Measurements from ENCODE around the gene GNRH2. TPM values are rescaled to one million over a fixed set of nuclear protein-coding genes. Genes with fewer than 3 reads are reported as not detected.

GNRH2 gene
- total RNA-seq, 1 experiment from 2014 or later, result not detected

GRCh38 chr20:3000852-3001523 lies 42.4 kb upstream of the GNRH2 start:
- H3K4me1 Mint-ChIP-seq (ENCODE audit: low read depth, unreplicated experiment), result no peaks in the 10 kb centered on the region
- POLR2A ChIA-PET, result interaction anchor here (0.7 to 1.0 kb wide), 2 partner anchors 77 to 94 kb away, joined by 3 to 5 read pairs; no protein-coding TSS in a partner anchor
- no peaks in the 10 kb centered on the region for H3K9me3 Mint-ChIP-seq (ENCODE audit: unreplicated experiment)
- no TSS peak for BruUV-seq (replicated peaks)
- H3K27me3 Mint-ChIP-seq (ENCODE audit: insufficient read depth, unreplicated experiment), result no peaks in the 10 kb centered on the region
- H3K36me3 ChIP-seq (ENCODE audit: control insufficient read depth, insufficient read depth, low read length), result no peaks in the 10 kb centered on the region; the same call in 1 of the 2 replicates
- no peaks in the 10 kb centered on the region for H3K27me3 ChIP-seq (replicated peaks; ENCODE audit: control insufficient read depth, insufficient read depth, low read length)
- no peaks in the 10 kb centered on the region for H3K4me1 ChIP-seq
- TF ChIP-seq CTCF (IDR thresholded peaks at IDR 0.05; ENCODE audit: insufficient read depth in 1 of 2, low read depth in 1 of 2, low read length in 1 of 2, severe bottlenecking in 1 of 2, unreplicated experiment in 1 of 2), result peak; percentile 51 to 60
- no peaks in the 10 kb centered on the region for H3K9me3 ChIP-seq
- intact Hi-C loops (cut with micrococcal nuclease; ENCODE audit: unreplicated experiment), result loop anchor here (1.0 to 2.0 kb wide), 3 partner anchors 87 to 245 kb away; partner anchors contain the start of gene PTPRA
- CTCF ChIA-PET, result interaction anchor here (0.6 to 2.4 kb wide), 13 partner anchors 16 to 249 kb away, joined by 3 to 26 read pairs (median 5); no protein-coding TSS in a partner anchor
- no peak overlapping the region for H3K4me3 Mint-ChIP-seq (ENCODE audit: unreplicated experiment)
- H3K36me3 Mint-ChIP-seq (ENCODE audit: insufficient read depth, unreplicated experiment), result peaks cover 21% of the 10 kb centered on the region
- H3K4me3 ChIP-seq (ENCODE audit: low read depth, low read length), result no peak overlapping the region
- peak in 1 of 2 experiments; percentile 60 for DNase-seq
- H3K27ac Mint-ChIP-seq (ENCODE audit: unreplicated experiment), result no peak overlapping the region

DNA sequence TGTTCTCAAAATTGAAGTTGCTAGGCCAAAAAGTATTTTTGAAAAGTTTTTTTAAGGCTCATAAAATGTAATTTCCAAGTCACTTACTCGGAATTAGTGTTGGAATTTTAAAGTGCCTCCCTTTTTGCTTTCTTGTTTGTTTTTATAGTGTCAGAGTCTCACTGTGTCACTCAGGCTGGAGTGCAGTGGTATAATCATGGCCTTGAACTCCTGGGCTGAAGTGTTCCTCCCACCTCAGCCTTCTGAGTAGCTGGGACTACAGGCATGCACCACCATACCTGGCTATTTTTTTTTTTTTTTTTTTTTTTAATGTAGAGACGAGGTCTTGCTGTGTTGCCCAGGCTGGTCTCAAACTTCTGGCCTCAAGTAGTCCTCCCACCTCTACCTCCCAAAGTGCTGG lies 40.0 kb upstream of the GNRH2 start:
- H3K4me1 Mint-ChIP-seq (ENCODE audit: low read depth, unreplicated experiment), result no peaks in the 10 kb centered on the region
- no peaks in the 10 kb centered on the region for H3K27me3 Mint-ChIP-seq (ENCODE audit: insufficient read depth, unreplicated experiment)
- Histone ChIP-seq H3K36me3 (ENCODE audit: control insufficient read depth, insufficient read depth, low read length) (no peaks in the 10 kb centered on the region; the same call in none of the 2 replicates), H3K9me3 (no peaks in the 10 kb centered on the region), H3K27me3 (replicated peaks; ENCODE audit: control insufficient read depth, insufficient read depth, low read length) (no peaks in the 10 kb centered on the region), H3K4me1 (no peaks in the 10 kb centered on the region), H3K4me3 (ENCODE audit: low read depth, low read length) (no peak overlapping the region)
- H3K9me3 Mint-ChIP-seq (ENCODE audit: unreplicated experiment), result no peaks in the 10 kb centered on the region
- DNase-seq, result no peak
- H3K4me3 Mint-ChIP-seq (ENCODE audit: unreplicated experiment), result no peak overlapping the region
- ChIA-PET POLR2A (no interaction called here), CTCF (interaction anchor here (0.6 kb wide), 1 partner anchor 91 kb away, joined by 4 read pairs; no protein-coding TSS in a partner anchor)
- H3K27ac Mint-ChIP-seq (ENCODE audit: unreplicated experiment), result no peak overlapping the region
- peaks cover 26% of the 10 kb centered on the region for H3K36me3 Mint-ChIP-seq (ENCODE audit: insufficient read depth, unreplicated experiment)
- intact Hi-C loops (cut with micrococcal nuclease; ENCODE audit: unreplicated experiment), result no loop called here
- BruUV-seq (replicated peaks), result no TSS peak
- no peak for TF ChIP-seq CTCF (IDR thresholded peaks at IDR 0.05; ENCODE audit: insufficient read depth in 1 of 2, low read depth in 1 of 2, low read length in 1 of 2, severe bottlenecking in 1 of 2, unreplicated experiment in 1 of 2)

DNA sequence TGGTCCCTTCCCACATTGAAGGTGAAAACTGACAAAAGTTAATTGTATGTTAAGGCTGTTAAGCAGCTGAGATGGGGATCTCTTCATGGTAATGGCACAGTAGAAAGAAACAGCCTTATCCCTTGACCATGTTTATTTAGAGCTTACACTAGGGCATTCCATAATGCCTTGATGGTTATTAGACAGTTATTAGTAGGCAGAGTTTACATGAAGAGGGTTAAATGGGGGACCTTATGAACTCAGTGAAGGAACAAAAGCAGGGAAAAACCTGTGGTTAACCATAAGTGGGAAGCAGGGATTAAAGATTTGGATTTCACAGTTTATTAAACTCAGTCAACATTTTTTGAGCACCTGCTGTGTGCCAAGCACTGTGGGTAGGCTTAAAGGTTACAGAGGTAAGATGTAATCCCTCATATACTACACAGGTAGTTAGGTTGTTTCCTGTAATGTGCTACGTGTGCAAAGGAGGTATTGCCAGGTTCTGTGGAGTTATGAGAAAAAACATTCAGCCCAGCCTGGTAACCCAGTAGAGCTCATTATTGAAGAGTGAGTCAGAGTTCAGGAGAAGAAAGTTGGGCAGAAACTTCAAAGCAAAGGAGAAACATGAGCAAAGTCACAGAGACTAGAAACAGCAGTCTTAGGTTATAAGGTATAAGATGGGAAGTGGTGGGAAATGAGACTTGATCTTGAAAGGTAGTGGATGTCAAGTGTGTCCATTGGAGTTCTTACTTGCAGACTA lies 32.3 kb upstream of the GNRH2 start:
- Mint-ChIP-seq H3K4me1 (ENCODE audit: low read depth, unreplicated experiment) (peaks cover 6% of the 10 kb centered on the region), H3K27ac (ENCODE audit: unreplicated experiment) (peak overlapping the region; percentile 10), H3K27me3 (ENCODE audit: insufficient read depth, unreplicated experiment) (no peaks in the 10 kb centered on the region), H3K36me3 (ENCODE audit: insufficient read depth, unreplicated experiment) (peaks cover 32% of the 10 kb centered on the region), H3K9me3 (ENCODE audit: unreplicated experiment) (no peaks in the 10 kb centered on the region), H3K4me3 (ENCODE audit: unreplicated experiment) (no peak overlapping the region)
- Histone ChIP-seq H3K4me1 (no peaks in the 10 kb centered on the region), H3K36me3 (ENCODE audit: control insufficient read depth, insufficient read depth, low read length) (peaks cover 1% of the 10 kb centered on the region; the same call in 1 of the 2 replicates), H3K4me3 (ENCODE audit: low read depth, low read length) (no peak overlapping the region), H3K9me3 (no peaks in the 10 kb centered on the region), H3K27me3 (replicated peaks; ENCODE audit: control insufficient read depth, insufficient read depth, low read length) (no peaks in the 10 kb centered on the region)
- ChIA-PET POLR2A (no interaction called here), CTCF (no interaction called here)
- DNase-seq, result no peak
- intact Hi-C loops (cut with micrococcal nuclease; ENCODE audit: unreplicated experiment), result no loop called here
- TF ChIP-seq CTCF (IDR thresholded peaks at IDR 0.05; ENCODE audit: insufficient read depth in 1 of 2, low read depth in 1 of 2, low read length in 1 of 2, severe bottlenecking in 1 of 2, unreplicated experiment in 1 of 2), result no peak
- no TSS peak for BruUV-seq (replicated peaks)

Data from Caco-2 (cell line).